GM18502 (cell line): ENCODE results near the gene ZP1.
"Not testable (repeated sequence)": the region's sequence is repeated elsewhere in the genome, so short reads cannot be mapped to it uniquely, and the experiment has no call there.

ENCODE experiments used
- ATAC-seq: cut with Tn5 transposase; IDR thresholded peaks from one replicate; pipeline ENCODE4 v1.9.1; 2021; ENCODE audit warnings: mild to moderate bottlenecking; ENCODE audit not compliant: unreplicated experiment, poor library complexity

ZP1 gene, protein sequence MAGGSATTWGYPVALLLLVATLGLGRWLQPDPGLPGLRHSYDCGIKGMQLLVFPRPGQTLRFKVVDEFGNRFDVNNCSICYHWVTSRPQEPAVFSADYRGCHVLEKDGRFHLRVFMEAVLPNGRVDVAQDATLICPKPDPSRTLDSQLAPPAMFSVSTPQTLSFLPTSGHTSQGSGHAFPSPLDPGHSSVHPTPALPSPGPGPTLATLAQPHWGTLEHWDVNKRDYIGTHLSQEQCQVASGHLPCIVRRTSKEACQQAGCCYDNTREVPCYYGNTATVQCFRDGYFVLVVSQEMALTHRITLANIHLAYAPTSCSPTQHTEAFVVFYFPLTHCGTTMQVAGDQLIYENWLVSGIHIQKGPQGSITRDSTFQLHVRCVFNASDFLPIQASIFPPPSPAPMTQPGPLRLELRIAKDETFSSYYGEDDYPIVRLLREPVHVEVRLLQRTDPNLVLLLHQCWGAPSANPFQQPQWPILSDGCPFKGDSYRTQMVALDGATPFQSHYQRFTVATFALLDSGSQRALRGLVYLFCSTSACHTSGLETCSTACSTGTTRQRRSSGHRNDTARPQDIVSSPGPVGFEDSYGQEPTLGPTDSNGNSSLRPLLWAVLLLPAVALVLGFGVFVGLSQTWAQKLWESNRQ

DNA sequence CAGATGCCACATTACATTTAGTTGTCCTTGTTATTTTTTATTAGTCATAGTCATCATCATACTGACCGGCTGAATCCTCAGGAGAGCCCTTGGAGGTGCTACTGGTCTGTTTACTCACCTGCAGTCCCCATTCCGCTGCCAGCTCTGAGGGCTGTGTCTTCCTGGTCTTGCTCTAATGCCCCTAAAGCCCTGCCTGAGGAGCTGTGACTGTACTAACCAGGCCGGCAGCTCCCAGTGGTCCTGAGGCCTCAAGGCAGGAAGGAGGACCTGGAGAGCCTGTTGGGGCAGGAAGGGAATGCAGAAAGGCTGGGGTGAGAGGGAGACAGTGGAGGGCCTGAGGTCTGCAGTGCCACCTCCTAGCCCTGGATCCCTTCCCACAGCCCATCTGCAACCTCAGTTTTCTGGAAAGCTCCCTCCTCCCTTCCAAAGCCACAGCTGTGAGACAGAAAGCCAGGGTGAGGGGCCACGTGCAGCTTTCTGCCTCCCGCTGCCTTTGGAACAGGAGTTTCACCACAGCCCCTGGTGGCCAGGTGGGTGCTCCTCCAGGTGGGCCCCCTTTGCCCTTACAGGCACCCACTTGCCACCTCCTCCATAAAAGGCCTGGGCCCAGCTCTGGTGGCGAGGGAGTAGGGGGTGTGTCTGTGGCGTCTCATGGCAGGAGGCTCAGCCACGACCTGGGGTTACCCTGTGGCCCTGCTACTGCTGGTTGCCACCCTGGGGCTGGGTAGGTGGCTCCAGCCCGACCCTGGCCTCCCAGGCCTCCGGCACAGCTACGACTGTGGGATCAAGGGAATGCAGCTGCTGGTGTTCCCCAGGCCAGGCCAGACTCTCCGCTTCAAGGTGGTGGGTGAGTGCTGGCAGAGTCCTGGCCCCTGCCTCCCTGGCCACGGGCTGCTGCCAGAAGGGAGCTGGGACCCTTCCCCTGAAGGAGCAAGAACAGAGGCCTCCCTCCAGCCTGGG, at the start of gene ZP1:
ZP1 (plus strand) TSS at position 632 of the 960 bp plus-strand sequence; CDS start at position 652, 20 bp downstream.
- no peak for ATAC-seq

DNA sequence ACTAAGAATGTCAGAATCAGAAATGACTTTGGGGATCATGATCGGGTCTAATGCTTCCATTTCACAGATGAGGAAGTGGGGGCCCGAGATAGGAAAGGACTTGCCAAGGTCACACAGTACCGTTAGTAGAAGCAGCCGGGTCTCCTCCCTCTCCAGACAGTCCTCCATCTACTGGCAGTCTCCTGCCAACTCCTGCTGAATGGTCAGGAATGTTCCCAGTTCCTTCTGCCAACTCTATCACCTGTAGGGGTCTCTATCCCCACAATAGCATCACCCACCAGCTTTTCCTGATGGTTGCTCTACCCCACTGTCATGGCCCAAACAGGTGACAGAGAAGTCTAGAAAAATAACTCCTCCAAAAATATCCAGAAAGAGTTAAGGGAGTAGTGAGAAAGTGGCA, 49.3 kb upstream of the ZP1 start:
- ATAC-seq = no peak

DNA sequence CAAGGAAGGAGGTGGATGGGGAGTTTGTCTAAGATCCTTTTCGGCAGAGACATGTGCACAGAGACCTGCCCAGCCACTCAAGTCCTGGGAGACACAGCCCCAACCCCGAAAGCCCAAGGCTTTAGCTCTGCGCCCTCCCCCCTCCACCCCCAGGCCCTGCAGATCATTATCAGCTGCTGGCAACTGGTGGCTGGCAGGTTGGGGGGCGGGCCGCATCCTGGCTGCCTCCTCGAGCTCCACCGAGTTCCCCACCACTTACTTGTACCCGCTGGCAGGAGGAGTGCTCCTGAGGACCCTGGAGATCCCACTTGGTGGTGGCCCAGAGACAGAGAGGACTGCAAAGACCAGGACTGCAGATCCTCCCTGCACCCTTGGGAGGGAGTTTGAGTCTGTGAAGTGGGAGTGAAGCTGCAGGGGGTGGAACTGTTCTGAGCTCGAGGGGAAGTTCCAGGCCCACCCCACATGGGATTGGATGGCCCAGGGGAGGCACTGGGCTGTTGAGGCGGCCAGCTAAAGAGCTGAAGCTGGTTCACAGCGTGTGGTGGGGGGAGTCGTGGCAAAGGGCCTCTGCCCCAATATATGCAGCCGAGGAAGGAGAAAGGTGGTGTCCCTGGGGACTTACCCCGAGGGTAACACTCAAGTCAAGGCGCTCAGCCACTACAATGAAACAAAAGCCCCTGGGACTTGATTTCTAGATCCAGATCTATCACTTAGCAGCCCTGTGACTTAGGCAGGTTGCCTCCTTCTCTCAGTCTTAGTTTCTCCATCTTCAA, 45.3 kb upstream of the ZP1 start:
- no peak for ATAC-seq

DNA sequence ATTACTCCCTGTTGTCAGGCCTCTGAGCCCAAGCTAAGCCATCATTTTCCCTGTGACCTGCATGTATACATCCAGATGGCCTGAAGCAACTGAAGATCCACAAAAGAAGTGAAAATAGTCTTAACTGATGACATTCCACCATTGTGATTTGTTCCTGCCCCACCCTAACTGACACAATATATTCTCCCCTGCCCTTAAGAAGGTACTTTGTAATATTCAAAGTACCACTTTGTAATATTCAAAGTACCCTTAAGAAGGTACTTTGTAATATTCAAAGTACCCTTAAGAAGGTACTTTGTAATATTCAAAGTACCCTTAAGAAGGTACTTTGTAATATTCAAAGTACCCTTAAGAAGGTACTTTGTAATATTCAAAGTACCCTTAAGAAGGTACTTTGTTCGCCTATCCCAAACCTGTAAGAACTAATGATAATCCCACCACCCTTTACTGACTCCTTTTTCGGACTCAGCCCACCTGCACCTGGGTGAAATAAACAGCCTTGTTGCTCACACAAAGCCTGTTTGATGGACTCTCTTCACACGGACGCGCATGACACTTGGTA, 43.5 kb upstream of the ZP1 start:
- not testable (repeated sequence) for ATAC-seq

DNA sequence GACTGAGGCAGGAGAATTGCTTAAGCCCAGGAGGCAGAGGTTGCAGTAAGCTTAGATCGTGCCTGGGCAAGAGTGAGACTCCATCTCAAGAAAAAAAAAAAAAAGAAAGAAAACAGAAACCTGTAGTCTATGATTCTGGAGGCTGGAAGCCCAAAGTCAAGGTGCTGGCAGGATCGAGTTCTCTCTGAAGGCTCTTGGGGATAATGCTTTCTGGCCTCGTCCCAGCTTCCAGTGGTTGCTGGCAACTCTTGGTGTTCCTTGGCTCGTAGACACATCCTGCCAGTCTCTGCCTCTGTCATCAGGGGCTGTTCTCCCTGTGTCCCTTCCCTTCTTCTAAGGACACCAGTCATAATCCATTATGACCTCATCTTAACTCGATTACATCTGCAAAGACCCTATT, 42.2 kb upstream of the ZP1 start:
- no peak for ATAC-seq

DNA sequence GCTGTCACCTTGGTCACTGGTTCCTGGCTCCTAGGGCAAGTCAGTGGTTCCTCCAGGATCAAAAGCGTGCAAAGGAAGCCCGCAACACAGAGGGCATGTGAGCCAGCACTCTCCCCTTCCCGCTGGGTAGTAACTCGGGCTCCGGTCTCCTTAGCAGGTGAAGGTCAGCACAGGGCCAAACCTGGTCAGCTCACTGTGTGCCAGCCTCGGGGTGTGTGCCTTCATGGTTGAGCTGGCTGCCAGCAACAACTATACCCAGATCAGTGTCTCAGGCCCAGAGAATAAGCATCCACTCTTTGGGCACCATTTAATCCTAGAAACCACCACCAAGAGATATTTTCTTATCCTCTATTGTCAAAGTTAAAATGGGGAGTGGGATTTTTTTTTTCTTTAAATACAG, 41.6 kb upstream of the ZP1 start:
- no peak for ATAC-seq

DNA sequence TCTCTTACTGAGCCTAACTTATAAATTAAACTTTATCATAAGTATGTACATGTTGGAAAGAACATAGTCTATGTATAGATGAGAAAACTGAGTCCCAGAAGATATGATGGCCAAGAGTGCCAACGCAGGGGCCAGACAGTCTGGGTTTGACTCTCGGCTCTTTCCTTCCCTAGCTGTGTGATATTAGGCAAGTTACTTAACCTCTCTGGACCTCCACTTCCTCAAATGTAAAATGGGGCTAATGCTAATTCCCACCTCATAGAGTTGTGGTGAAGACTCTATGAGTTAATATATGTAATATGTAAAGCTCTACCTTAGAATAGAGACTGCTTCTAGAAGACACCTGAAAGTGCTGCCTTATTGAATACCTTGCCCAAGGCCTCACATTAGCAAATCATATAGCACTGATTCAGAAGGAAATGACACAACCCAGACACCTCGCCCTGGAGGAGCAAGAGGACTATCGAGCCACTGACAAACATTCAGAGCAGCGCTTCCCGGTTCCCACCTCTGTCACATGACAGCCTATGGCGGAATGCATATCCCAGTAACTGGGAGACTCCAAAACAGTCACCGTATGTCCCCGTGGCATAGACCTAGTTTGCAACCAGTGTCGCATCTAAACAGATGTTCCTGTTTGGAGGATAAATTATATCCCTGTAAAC, 36.7 kb upstream of the ZP1 start:
- ATAC-seq = peak; percentile 62

DNA sequence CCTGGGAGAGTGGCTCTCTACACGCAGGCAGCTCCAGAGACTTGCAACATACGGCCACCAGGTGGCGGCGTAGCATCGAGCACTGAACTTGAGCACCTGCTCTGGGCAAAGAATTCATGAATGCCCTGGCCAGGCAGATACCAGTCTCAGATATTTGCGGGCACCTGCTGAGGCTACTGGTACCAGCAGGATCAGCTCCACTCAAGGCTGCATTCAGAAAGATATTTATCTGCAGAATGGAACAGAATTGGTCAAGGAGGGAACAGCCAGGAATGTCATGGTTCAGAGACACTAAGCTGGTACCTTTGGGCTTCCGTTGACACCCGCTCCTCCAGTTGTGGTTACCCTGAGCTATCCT, 36.2 kb upstream of the ZP1 start:
- peak; percentile 85 for ATAC-seq

DNA sequence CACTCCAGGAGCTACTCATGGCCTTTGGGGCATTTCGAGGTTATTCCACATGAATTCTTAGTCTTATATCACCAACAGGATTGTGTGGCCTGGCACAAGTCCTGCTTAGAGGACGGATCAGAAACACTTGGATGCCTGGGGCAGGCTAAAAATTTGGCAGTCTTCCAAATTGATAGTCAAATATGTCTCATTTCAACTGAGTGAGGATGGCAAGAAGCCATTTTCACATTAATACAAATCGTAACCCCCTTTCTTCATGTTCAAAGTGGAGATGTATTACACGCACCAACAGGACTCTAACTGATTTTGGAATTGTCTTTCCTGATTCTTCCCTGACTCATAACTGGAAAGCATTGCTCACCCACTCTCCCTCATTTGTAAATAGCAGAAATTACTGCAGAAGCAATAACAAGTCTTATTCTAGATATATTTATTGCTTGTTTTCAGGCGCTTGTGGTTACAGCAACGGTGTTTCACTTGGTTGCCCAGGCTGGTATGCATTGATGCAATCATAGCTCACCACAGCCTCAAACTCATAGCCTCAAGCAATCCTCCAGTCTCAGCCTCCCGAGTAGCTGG, 35.8 kb upstream of the ZP1 start:
- no peak for ATAC-seq

DNA sequence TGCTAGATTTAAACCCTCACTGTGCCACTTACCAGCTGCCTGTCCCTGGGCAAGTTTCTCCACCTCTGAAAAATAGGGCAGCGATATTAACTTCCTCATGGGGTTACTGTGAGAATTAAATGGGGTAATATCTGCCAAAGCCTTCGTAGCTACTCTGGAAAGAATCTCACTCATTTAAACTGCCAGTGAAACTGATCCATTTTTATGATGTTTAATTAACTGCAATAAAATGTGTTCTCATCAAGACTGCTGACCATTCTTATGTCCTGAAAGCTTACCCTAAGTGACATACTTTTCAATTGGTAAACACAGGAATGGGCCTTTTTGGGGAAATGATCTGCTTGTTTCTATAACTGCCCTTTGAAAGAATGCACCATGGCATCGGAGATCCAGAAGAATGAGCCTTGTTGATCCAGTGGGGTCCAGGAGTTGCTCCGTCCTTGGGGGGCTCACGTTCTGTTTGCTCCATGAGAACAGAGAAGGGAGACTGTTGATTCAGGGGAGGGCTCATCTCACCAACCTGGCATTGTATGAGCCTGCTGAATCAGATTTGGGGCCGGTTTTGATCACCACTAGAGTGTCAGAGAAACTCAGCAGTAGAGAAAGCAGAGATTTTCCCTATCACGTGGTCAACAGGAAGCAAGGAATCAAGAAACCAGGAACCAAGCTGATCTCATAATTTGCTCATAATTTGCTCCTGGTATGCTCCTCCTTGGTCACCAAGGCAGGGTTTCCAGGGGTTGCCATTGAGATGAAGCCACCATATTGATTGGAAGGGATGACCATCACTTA, 32.4 kb upstream of the ZP1 start:
- ATAC-seq = no peak

DNA sequence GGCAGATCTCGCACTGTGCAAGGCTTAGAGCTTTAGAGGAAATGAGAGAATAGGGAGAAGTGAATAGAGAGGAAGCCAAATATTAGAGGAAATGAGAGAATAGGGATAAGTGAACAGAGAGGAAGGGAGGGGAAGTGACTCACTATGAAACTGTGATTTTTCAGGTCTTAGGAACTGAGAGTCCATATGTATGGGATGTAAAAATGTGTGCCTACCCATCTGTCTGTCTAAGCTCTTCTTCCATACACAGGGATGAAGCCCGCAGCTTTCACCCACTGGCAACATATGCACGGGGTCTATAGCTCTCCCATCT, 31.9 kb upstream of the ZP1 start:
- no peak for ATAC-seq

DNA sequence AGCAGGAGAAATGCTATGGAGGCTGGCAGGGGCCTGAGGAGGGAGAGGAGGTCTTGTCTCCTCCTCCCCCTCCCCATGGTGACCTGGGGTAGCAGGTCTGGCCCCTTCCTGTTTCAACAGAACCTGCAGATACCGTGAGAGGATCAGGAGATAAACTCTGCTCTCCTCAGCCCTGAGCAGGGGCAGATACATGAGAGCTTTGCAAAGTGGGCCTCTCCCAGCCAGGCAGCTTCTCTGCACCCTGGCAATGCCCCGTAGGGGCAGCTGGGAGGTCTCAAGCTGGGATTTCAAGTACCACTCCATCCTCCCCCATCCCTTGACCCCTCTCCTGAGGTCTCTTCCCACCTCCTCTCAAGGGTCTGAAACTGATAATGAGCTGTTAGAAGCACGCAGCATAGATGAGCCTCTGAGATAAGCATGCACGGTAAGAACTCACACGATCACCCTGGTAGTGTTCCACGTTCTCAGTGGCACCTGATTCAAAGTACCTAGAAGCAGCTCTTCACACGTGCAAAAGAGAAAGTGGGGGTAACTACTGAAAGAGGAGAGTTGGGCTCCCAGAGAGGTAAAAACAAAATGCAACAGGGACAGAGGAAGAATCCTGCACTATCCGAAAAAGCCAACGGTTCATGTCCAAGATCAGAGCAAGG, 30.4 kb upstream of the ZP1 start:
- ATAC-seq = no peak

DNA sequence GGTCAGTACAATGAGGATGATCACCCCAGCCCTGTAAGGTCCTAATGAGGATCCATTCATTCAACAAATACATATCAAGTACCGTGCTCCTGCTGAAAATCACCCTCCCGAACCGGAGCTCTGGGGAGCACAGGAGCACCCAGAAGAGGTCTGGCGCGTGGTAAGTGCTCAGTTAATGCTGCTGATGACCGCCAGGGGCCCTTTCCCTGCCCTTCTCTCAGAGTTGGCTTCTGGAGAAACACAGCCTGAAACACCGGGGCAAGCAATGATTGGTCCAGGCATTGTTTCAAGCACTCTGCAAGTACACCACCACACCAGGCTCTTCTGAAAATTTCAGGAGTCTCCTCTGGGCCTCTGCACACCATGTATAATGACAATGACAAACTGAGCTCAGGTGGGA, 29.2 kb upstream of the ZP1 start:
- no peak for ATAC-seq

DNA sequence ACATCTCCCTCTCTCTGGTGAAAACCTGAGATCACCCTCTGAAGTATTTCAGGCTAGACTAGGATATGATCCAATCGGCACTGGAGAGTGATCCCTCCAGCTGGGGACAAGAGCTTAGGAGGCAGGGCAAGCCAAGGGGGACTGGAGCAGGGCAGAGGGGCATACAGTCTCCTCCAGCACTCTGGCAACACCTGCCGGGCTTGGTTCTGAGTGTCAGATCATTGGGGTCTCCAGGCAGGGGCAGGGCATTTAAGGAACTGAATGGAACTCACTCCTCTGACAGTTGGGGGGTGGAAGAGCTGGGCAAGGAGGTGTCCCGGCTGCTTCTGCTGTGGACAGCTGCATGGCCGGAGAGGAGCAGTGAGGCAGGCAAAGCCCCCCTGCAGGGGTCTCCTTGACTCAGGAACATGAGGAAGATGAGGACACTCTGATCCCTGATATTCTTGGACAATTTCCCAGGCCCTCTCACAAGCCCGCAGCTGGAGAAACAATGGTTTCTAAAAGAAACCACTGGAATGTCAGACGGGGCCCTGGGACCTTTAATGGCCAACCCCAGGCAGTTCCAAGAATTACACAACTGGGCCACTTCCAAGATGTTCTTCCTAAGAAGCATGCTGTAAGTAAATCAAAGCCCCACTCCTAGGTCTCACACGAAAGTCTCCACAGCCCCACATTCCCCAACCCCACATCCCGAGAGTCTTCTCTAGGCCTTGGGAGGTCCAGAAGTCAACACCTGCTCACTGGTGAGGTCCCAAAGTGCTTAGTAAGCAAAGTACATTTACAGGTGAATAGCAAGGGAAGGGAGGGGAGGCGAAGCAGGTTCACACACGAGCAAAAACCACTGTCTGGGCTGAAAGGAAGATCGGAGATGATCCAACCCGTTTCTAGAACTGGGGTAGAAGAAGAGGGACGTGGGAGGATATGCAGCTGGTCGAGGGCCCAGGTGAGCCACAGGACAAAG, 26.6 kb upstream of the ZP1 start:
- no peak for ATAC-seq

DNA sequence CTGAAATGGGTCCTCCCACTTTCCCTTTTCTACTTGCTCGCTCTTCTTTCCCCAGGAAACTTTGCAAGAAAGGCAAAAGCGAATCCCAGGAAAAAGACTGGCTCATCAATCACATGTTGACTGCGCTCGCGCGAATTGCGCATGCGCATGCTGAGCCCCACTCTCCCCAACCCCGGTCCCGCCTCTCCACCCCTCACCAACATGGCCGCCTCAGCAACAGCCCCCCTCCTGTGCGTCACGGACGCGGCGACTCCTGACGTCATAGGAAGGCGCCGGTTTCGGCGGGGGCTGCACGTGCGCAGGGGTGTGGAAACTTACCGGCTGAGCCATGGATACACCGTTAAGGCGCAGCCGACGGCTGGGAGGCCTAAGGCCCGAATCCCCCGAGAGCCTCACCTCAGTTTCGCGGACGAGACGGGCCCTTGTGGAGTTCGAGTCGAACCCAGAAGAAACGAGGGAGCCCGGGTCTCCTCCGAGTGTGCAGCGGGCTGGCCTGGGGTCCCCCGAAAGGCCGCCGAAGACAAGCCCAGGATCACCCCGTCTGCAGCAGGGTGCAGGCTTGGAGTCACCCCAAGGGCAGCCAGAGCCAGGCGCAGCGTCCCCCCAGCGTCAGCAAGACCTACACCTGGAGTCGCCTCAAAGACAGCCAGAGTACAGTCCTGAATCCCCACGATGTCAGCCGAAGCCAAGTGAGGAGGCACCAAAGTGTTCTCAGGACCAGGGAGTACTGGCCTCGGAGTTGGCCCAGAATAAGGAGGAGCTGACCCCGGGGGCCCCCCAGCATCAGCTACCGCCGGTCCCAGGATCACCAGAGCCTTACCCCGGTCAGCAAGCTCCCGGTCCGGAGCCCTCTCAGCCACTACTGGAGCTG, 25.3 kb upstream of the ZP1 start, which contains the start of gene CCDC86:
CCDC86 (plus strand) TSS at position 317 of the 871 bp plus-strand sequence; CDS start at position 329, 12 bp downstream.
- peak; percentile 83 for ATAC-seq
